Vagina (tissue), 2 donors: ENCODE measurements around the gene OR10G3.

Experiments
- CTCF ChIP-seq, 3 experiments: fragments of 450-650 bp in 2 of 3; fragments of 200-600 bp in 1 of 3; sonication (generic) in 1 of 3; IDR thresholded peaks; one replicate each; pipeline ENCODE4 v1.5.1; 2017 to 2019; ENCODE audit warnings: antibody characterized with exemption in 3 of 3, mild to moderate bottlenecking in 2 of 3, moderate library complexity in 2 of 3
- POLR2A ChIP-seq, 2 donors: fragments of 450-650 bp; IDR thresholded peaks; one replicate each; pipeline ENCODE4 v1.6.1; 2017; ENCODE audit warnings: antibody characterized with exemption in 2 of 2, mild to moderate bottlenecking in 2 of 2, moderate library complexity in 2 of 2

- TF ChIP-seq CTCF (IDR thresholded peaks at IDR 0.05) = no peak
- TF ChIP-seq POLR2A (IDR thresholded peaks at IDR 0.05) = no peak
Observed at GRCh38 chr14:21575661-21576060, 4.2 kb downstream of the OR10G3 start.
